MM.1S (cell line): Measurements from ENCODE around the gene CC2D1B.

Experiments
- CTCF ChIP-seq: fragments of 300-600 bp; sonication (generic); IDR thresholded peaks from 2 replicates; pipeline ENCODE4 v1.5.1; 2016; ENCODE audit warnings: antibody characterized with exemption, low read length, mixed read lengths
- EZH2 ChIP-seq: fragments of 300-600 bp; sonication (generic); optimal IDR thresholded peaks from 2 replicates; pipeline ENCODE3; 2017; ENCODE audit warnings: low read depth, mild to moderate bottlenecking, antibody characterized with exemption, low read length, mixed read lengths
- EZH2phosphoT487 ChIP-seq: fragments of 300-600 bp; sonication (generic); IDR thresholded peaks from 2 replicates; pipeline ENCODE4 v1.6.1; 2018; ENCODE audit warnings: antibody characterized with exemption, low read length

- TF ChIP-seq CTCF = no peak
- no peak for TF ChIP-seq EZH2phosphoT487
- no peak for TF ChIP-seq EZH2
Observed at GRCh38 chr1:52348704-52349300, 17.2 kb downstream of the CC2D1B start.
